Uterus (tissue), 4 donors: Measurements from ENCODE around the gene OASL. TPM values are rescaled to one million over a fixed set of nuclear protein-coding genes. Genes with fewer than 3 reads are reported as not detected.

Source experiments
- DNase-seq, 2 donors: peaks; one replicate each; pipeline ENCODE4 v3.0.0-alpha.2; 2019 to 2020
- H3K27ac ChIP-seq, 2 donors: fragments of 200-600 bp; sonication (generic); 1 replicate in 1 of 2; 2 replicates in 1 of 2; pipeline ENCODE4 v1.5.1; 2016 to 2018
- H3K27me3 ChIP-seq, 2 donors: fragments of 200-600 bp; sonication (generic); one replicate each; pipeline ENCODE4 v1.5.1; 2018 to 2019; ENCODE audit warnings: control low read depth in 1 of 2
- H3K36me3 ChIP-seq, 2 donors: fragments of 200-600 bp; sonication (generic); one replicate each; pipeline ENCODE4 v1.5.1; 2019; ENCODE audit warnings: control low read depth in 1 of 2
- H3K4me1 ChIP-seq, 2 donors: fragments of 200-600 bp; sonication (generic); one replicate each; pipeline ENCODE4 v1.5.1; 2018 to 2019; ENCODE audit warnings: control low read depth in 1 of 2
- H3K4me3 ChIP-seq, 2 donors: fragments of 200-600 bp; sonication (generic); 1 replicate in 1 of 2; 2 replicates in 1 of 2; pipeline ENCODE4 v1.5.1; 2018 to 2019; ENCODE audit warnings: mild to moderate bottlenecking in 1 of 2
- H3K9me3 ChIP-seq, 2 donors: fragments of 200-600 bp; sonication (generic); one replicate each; pipeline ENCODE4 v1.5.1; 2019; ENCODE audit warnings: control low read depth in 1 of 2
- CTCF ChIP-seq, 4 experiments: fragments of 200-600 bp in 2 of 4; fragments of 450-650 bp in 2 of 4; sonication (generic) in 2 of 4; IDR thresholded peaks; one replicate each; pipeline ENCODE4 v1.5.1; 2016 to 2019; ENCODE audit warnings: antibody characterized with exemption in 4 of 4, mild to moderate bottlenecking in 2 of 4, moderate library complexity in 1 of 4
- POLR2A ChIP-seq, 2 donors: fragments of 450-650 bp; IDR thresholded peaks; one replicate each; pipeline ENCODE4 v1.6.1; 2016; ENCODE audit warnings: antibody characterized with exemption in 2 of 2, mild to moderate bottlenecking in 1 of 2, moderate library complexity in 1 of 2
- intact Hi-C: fragments of 100-400 bp; cut with DNase I; formaldehyde crosslinking; loops from one replicate; pipeline ENCODE4 v1.15.1; 2023; ENCODE audit warnings: low total_unique reads
- total RNA-seq, 4 donors: library from RNA; depleted of rRNA in 3 of 4; stranded (reverse); fragments of >200 nt in 3 of 4; gene quantifications; one replicate each; pipeline versions ENCODE4 v1.1.0 to v1.2.4, GENCODE V29; 2014 to 2023
- donor health status: DM: yes; HTN: yes; CAD: no.

The OASL gene
- total RNA-seq, 4 donors from 2014 or later = 0.35 to 0.82 TPM; not detected in 2

GRCh38 chr12:120988234-120988633 is 50.8 kb downstream of the OASL start:
- no peak for TF ChIP-seq POLR2A (IDR thresholded peaks at IDR 0.05)
- Histone ChIP-seq H3K4me3 (no peak overlapping the region), H3K27me3 (no peaks in the 10 kb centered on the region), H3K9me3 (no peaks in the 10 kb centered on the region), H3K36me3 (no peaks in the 10 kb centered on the region), H3K27ac (no peak overlapping the region), H3K4me1 (no peaks in the 10 kb centered on the region)
- intact Hi-C loops = no loop called here
- DNase-seq = no peak

- Histone ChIP-seq H3K27me3 (no peaks in the 10 kb centered on the region), H3K4me1 (no peaks in the 10 kb centered on the region), H3K4me3 (no peak overlapping the region), H3K27ac (no peak overlapping the region), H3K9me3 (no peaks in the 10 kb centered on the region), H3K36me3 (no peaks in the 10 kb centered on the region)
- no peak for DNase-seq
- TF ChIP-seq POLR2A (IDR thresholded peaks at IDR 0.05) (no peak), CTCF (IDR thresholded peaks at IDR 0.05) (no peak)
- intact Hi-C loops = no loop called here
Measured at GRCh38 chr12:120984351-120984898, 54.6 kb downstream of the OASL start.

GRCh38 chr12:120983759-120984158 is 55.3 kb downstream of the OASL start:
- DNase-seq = no peak
- intact Hi-C loops = no loop called here
- Histone ChIP-seq H3K4me1 (no peaks in the 10 kb centered on the region), H3K4me3 (no peak overlapping the region), H3K9me3 (no peaks in the 10 kb centered on the region), H3K27ac (no peak overlapping the region), H3K27me3 (no peaks in the 10 kb centered on the region), H3K36me3 (no peaks in the 10 kb centered on the region)
- TF ChIP-seq CTCF (IDR thresholded peaks at IDR 0.05) = no peak

GRCh38 chr12:120982659-120983058 is 56.4 kb downstream of the OASL start:
- DNase-seq = no peak
- intact Hi-C loops = no loop called here
- Histone ChIP-seq H3K36me3 (no peaks in the 10 kb centered on the region), H3K27me3 (no peaks in the 10 kb centered on the region), H3K27ac (no peak overlapping the region), H3K4me1 (no peaks in the 10 kb centered on the region), H3K4me3 (no peak overlapping the region), H3K9me3 (no peaks in the 10 kb centered on the region)
- TF ChIP-seq CTCF (IDR thresholded peaks at IDR 0.05) = no peak
- TF ChIP-seq POLR2A (IDR thresholded peaks at IDR 0.05) = no peak

- Histone ChIP-seq H3K27ac (no peak overlapping the region), H3K4me3 (no peak overlapping the region), H3K36me3 (no peaks in the 10 kb centered on the region), H3K27me3 (no peaks in the 10 kb centered on the region), H3K9me3 (no peaks in the 10 kb centered on the region), H3K4me1 (no peaks in the 10 kb centered on the region)
- no peak for DNase-seq
- TF ChIP-seq POLR2A (IDR thresholded peaks at IDR 0.05) (no peak), CTCF (IDR thresholded peaks at IDR 0.05) (no peak)
- intact Hi-C loops = no loop called here
Measured at GRCh38 chr12:120981407-120981941, 57.6 kb downstream of the OASL start.
